Measurements from ENCODE around the gene UGCG. TPM values are rescaled to one million over a fixed set of nuclear protein-coding genes. Genes with fewer than 3 reads are reported as not detected.

UGCG gene
- total and polyA plus RNA-seq, 10 of the 15 experiments (the other 5 are each of a cell fraction or from before 2014, with no cell fraction given), result 21.7 to 96.6 (median 48.9) TPM

DNA sequence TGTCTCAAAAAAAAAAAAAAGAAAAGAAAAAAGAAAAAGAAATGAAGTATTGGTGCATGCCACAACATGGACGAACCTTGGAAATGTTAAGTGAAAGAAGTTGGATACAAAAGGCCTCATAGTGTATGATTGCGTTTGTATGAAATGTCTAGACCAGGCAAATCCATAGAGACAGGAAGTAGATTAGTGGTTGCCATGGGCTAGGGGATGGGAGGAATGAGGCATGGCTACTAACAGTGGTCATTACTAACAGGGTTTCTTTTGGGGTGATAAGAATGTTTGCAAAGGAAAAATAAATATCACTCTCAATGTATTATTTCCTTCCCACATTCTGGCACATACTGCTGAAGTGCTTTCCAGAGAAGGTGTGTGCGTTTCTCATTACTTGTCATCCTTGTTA is 44.1 kb downstream of the UGCG start:
- RAD21 ChIA-PET (ENCODE audit: unreplicated experiment), result interaction anchor here (1.1 to 2.5 kb wide), 2 partner anchors 15 to 28 kb away, joined by 3 to 7 read pairs; no protein-coding TSS in a partner anchor
- POLR2A ChIA-PET, result interaction anchor here (1.1 kb wide), 1 partner anchor 31 kb away, joined by 3 read pairs; no protein-coding TSS in a partner anchor

DNA sequence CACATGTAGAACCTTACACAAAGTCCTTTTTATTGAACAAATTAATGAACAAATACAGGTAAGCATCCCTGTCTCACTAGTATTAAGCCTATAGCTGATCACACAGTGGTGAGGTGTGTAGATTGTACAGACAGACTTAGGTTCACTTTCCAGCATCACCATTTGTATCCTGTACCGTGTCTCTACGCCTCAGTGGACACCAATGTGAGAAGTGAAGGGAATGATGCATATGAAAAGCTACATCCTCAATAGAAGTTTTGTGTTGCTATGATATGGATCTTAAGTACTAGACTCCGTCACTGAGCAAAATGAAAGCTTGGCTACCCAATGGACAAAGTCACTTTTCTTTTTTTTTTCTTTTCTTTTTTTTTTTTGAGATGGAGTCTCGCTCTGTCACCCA is 46.6 kb downstream of the UGCG start:
- Histone ChIP-seq H3K36me3 (ENCODE audit: control insufficient read depth in 2 of 2, insufficient read depth in 2 of 2, low read length in 1 of 2) (no peaks in the 10 kb centered on the region), H2AFZ (ENCODE audit: control insufficient read depth, low read depth, low read length) (no peak overlapping the region), H3K27ac (ENCODE audit: control insufficient read depth, insufficient read depth) (no peak overlapping the region), H3K79me2 (ENCODE audit: control insufficient read depth, insufficient read depth, low read length) (no peaks in the 10 kb centered on the region), H4K20me1 (ENCODE audit: control insufficient read depth, insufficient read depth) (no peaks in the 10 kb centered on the region), H3K4me3 (no peak overlapping the region), H3K27me3 (replicated peaks in 1 of 2; ENCODE audit: control insufficient read depth in 2 of 2, insufficient read depth in 2 of 2, low read length in 1 of 2) (no peaks in the 10 kb centered on the region), H3K4me2 (ENCODE audit: control insufficient read depth, insufficient read depth) (no peak overlapping the region), H3K9ac (ENCODE audit: control insufficient read depth, insufficient read depth, low read length) (no peak overlapping the region), H3K9me3 (replicated peaks; ENCODE audit: control insufficient read depth, insufficient read depth, low read length) (no peaks in the 10 kb centered on the region), H3K4me1 (ENCODE audit: control insufficient read depth, insufficient read depth, low read length) (peaks cover 32% of the 10 kb centered on the region)
- no TSS peak for BruUV-seq (replicated peaks)
- ATAC-seq (no peak), DNase-seq (ENCODE audit: low read depth, low spot score) (no peak), FAIRE-seq (no peak)
- in situ Hi-C loops (cut with MboI) (no loop called here), intact Hi-C loops (cut with micrococcal nuclease; ENCODE audit: unreplicated experiment) (no loop called here)
- ChIA-PET POLR2A (interaction anchor here (0.6 to 1.5 kb wide), 5 partner anchors 8 to 132 kb away, joined by 3 to 4 read pairs (median 3); no protein-coding TSS in a partner anchor), RAD21 (ENCODE audit: unreplicated experiment) (interaction anchor here (0.8 to 2.9 kb wide), 10 partner anchors 12 to 51 kb away, joined by 3 to 13 read pairs (median 4); partner anchors contain the start of gene UGCG), CTCF (interaction anchor here (0.6 to 2.0 kb wide), 3 partner anchors 34 to 129 kb away, joined by 3 to 4 read pairs (median 3); no protein-coding TSS in a partner anchor), SMC1A (ENCODE audit: uncharacterized antibody, unreplicated experiment) (interaction anchor here (0.7 to 3.1 kb wide), 14 partner anchors 13 to 147 kb away, joined by 3 to 15 read pairs (median 4); no protein-coding TSS in a partner anchor)
- WGBS (ENCODE audit: insufficient coverage, insufficient replicate concordance, low lambda C conversion rate, missing lambda C conversion rate), result 100% methylated on average over 3 of the region's 4 CpGs
- TF ChIP-seq MXI1 (IDR thresholded peaks at IDR 0.05; ENCODE audit: low read depth, low read length), result no peak
- TF ChIP-seq ZNF274 (IDR thresholded peaks at IDR 0.05; ENCODE audit: insufficient read depth, insufficient read length), result no peak
- TF ChIP-seq, protein P1, sequence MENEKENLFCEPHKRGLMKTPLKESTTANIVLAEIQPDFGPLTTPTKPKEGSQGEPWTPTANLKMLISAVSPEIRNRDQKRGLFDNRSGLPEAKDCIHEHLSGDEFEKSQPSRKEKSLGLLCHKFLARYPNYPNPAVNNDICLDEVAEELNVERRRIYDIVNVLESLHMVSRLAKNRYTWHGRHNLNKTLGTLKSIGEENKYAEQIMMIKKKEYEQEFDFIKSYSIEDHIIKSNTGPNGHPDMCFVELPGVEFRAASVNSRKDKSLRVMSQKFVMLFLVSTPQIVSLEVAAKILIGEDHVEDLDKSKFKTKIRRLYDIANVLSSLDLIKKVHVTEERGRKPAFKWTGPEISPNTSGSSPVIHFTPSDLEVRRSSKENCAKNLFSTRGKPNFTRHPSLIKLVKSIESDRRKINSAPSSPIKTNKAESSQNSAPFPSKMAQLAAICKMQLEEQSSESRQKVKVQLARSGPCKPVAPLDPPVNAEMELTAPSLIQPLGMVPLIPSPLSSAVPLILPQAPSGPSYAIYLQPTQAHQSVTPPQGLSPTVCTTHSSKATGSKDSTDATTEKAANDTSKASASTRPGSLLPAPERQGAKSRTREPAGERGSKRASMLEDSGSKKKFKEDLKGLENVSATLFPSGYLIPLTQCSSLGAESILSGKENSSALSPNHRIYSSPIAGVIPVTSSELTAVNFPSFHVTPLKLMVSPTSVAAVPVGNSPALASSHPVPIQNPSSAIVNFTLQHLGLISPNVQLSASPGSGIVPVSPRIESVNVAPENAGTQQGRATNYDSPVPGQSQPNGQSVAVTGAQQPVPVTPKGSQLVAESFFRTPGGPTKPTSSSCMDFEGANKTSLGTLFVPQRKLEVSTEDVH (IDR thresholded peaks at IDR 0.05; ENCODE audit: low read depth, partially characterized antibody), result no peak
- TF ChIP-seq, protein P2, sequence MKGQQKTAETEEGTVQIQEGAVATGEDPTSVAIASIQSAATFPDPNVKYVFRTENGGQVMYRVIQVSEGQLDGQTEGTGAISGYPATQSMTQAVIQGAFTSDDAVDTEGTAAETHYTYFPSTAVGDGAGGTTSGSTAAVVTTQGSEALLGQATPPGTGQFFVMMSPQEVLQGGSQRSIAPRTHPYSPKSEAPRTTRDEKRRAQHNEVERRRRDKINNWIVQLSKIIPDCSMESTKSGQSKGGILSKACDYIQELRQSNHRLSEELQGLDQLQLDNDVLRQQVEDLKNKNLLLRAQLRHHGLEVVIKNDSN (IDR thresholded peaks at IDR 0.05; ENCODE audit: borderline replicate concordance, extremely low read length, insufficient read depth, low read depth, low read length), result no peak

More for the DNA sequence above, 44.1 kb downstream of the UGCG start:
- intact Hi-C loops (cut with micrococcal nuclease; ENCODE audit: unreplicated experiment), result no loop called here
- Histone ChIP-seq H3K4me3 (no peak overlapping the region), H3K27ac (ENCODE audit: control insufficient read depth, insufficient read depth) (no peak overlapping the region), H3K4me2 (ENCODE audit: control insufficient read depth, insufficient read depth) (no peak overlapping the region), H3K9ac (ENCODE audit: control insufficient read depth, insufficient read depth, low read length) (no peak overlapping the region), H2AFZ (ENCODE audit: control insufficient read depth, low read depth, low read length) (no peak overlapping the region), H3K27me3 (replicated peaks in 1 of 2; ENCODE audit: control insufficient read depth in 2 of 2, insufficient read depth in 2 of 2, low read length in 1 of 2) (no peaks in the 10 kb centered on the region), H3K4me1 (ENCODE audit: control insufficient read depth, insufficient read depth, low read length) (peaks cover 34% of the 10 kb centered on the region), H4K20me1 (ENCODE audit: control insufficient read depth, insufficient read depth) (no peaks in the 10 kb centered on the region), H3K36me3 (ENCODE audit: control insufficient read depth in 2 of 2, insufficient read depth in 2 of 2, low read length in 1 of 2) (peaks cover 0 to 5% of the 10 kb centered on the region in 2 experiments; a peak in 1 of 4 replicates), H3K9me3 (replicated peaks; ENCODE audit: control insufficient read depth, insufficient read depth, low read length) (no peaks in the 10 kb centered on the region), H3K79me2 (ENCODE audit: control insufficient read depth, insufficient read depth, low read length) (no peaks in the 10 kb centered on the region)
- no peak for DNase-seq (ENCODE audit: low read depth, low spot score)
- FAIRE-seq, result no peak
- SMC1A ChIA-PET (ENCODE audit: uncharacterized antibody, unreplicated experiment), result interaction anchor here (1.3 to 1.7 kb wide), 2 partner anchors 14 to 28 kb away, joined by 3 to 8 read pairs; no protein-coding TSS in a partner anchor
- WGBS (ENCODE audit: insufficient coverage, insufficient replicate concordance, low lambda C conversion rate, missing lambda C conversion rate), result 98% methylated on average over 3 of the region's 3 CpGs
- no peak for ATAC-seq
- in situ Hi-C loops (cut with MboI), result no loop called here
- CTCF ChIA-PET, result interaction anchor here (1.2 to 1.3 kb wide), 2 partner anchors 18 to 21 kb away, joined by 4 read pairs; no protein-coding TSS in a partner anchor
- TF ChIP-seq ZNF207 (IDR thresholded peaks at IDR 0.05; ENCODE audit: borderline replicate concordance), result no peak
- TF ChIP-seq RFX5 (IDR thresholded peaks at IDR 0.05; ENCODE audit: low read depth, low read length), result no peak
- TF ChIP-seq, protein P3, sequence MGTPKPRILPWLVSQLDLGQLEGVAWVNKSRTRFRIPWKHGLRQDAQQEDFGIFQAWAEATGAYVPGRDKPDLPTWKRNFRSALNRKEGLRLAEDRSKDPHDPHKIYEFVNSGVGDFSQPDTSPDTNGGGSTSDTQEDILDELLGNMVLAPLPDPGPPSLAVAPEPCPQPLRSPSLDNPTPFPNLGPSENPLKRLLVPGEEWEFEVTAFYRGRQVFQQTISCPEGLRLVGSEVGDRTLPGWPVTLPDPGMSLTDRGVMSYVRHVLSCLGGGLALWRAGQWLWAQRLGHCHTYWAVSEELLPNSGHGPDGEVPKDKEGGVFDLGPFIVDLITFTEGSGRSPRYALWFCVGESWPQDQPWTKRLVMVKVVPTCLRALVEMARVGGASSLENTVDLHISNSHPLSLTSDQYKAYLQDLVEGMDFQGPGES (IDR thresholded peaks at IDR 0.05), result no peak
- TF ChIP-seq ZNF274 (IDR thresholded peaks at IDR 0.05; ENCODE audit: insufficient read depth, insufficient read length), result no peak
- TF ChIP-seq PAX8 (IDR thresholded peaks at IDR 0.05), result no peak
- BruUV-seq (replicated peaks), result no TSS peak

All from GM12878 (cell line).